Type B pancreatic cell (in vitro differentiated cells): ENCODE measurements around the gene CRMP1. TPM values are rescaled to one million over a fixed set of nuclear protein-coding genes. Genes with fewer than 3 reads are reported as not detected.

ENCODE experiments used
- DNase-seq: peaks from one replicate; pipeline ENCODE4 v3.0.0; 2021; ENCODE audit warnings: mixed read lengths; ENCODE audit not compliant: unreplicated experiment; ENCODE audit errors: extremely low spot score
- H3K27ac Mint-ChIP-seq: 2 replicates; pipeline ENCODE4 v1.8.0; 2021; ENCODE audit warnings: mild to moderate bottlenecking, mixed read lengths
- H3K27me3 Mint-ChIP-seq: 2 replicates; pipeline ENCODE4 v1.8.0; 2021; ENCODE audit warnings: mixed read lengths
- H3K36me3 Mint-ChIP-seq: 2 replicates; pipeline ENCODE4 v1.8.0; 2021; ENCODE audit warnings: mixed read lengths
- H3K4me1 Mint-ChIP-seq: one replicate; pipeline ENCODE4 v1.8.0; 2021; ENCODE audit warnings: mixed read lengths; ENCODE audit not compliant: unreplicated experiment
- H3K4me3 Mint-ChIP-seq: 2 replicates; pipeline ENCODE4 v1.8.0; 2021; ENCODE audit warnings: mild to moderate bottlenecking, mixed read lengths
- H3K9me3 Mint-ChIP-seq: 2 replicates; pipeline ENCODE4 v1.8.0; 2021; ENCODE audit warnings: mixed read lengths
- CTCF ChIP-seq: fragments of 200-600 bp; sonication (generic); conservative IDR thresholded peaks from 2 replicates; pipeline ENCODE4 v1.5.0; 2021; ENCODE audit warnings: antibody characterized with exemption, mild to moderate bottlenecking
- total RNA-seq: library from RNA; stranded (reverse); gene quantifications from 2 replicates; pipeline ENCODE4 v1.2.1, GENCODE V29; 2021; ENCODE audit warnings: low replicate concordance

Gene CRMP1
- total RNA-seq, 1 donor from 2014 or later, result 40.4 TPM

DNA sequence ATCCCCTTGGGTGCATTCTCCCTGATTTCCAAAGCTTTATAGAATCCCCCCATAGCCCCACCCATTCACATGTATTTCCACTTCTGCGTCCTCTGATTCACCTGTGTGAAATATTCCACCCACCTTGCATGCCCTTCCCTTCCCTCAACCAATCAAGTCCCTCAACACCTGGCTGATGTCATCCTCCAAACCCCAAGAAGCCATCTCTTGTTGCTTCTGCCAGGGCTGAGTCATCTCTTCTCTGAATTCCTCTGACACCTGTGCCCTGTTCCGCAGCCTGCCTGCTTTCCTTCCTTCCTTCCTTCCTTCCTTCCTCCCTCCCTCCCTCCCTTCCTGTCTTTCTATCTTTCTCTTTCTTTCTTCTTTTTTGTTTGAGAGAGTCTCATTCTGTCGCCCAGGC lies 9.9 kb downstream of the CRMP1 start:
- DNase-seq, result no peak
- no peak overlapping the region for H3K4me3 Mint-ChIP-seq
- H3K27me3 Mint-ChIP-seq, result peaks cover 70% of the 10 kb centered on the region
- no peaks in the 10 kb centered on the region for H3K9me3 Mint-ChIP-seq
- H3K36me3 Mint-ChIP-seq, result no peaks in the 10 kb centered on the region
- TF ChIP-seq CTCF, result no peak
- H3K27ac Mint-ChIP-seq, result no peak overlapping the region
- no peaks in the 10 kb centered on the region for H3K4me1 Mint-ChIP-seq

GRCh38 chr4:5881340-5881739 lies 11.5 kb downstream of the CRMP1 start:
- TF ChIP-seq CTCF, result no peak
- Mint-ChIP-seq H3K4me3 (no peak overlapping the region), H3K27ac (no peak overlapping the region), H3K9me3 (no peaks in the 10 kb centered on the region), H3K4me1 (no peaks in the 10 kb centered on the region), H3K36me3 (no peaks in the 10 kb centered on the region), H3K27me3 (peaks cover 58% of the 10 kb centered on the region)
- DNase-seq, result no peak

GRCh38 chr4:5878359-5878758 lies 14.5 kb downstream of the CRMP1 start:
- Mint-ChIP-seq H3K36me3 (no peaks in the 10 kb centered on the region), H3K27ac (no peak overlapping the region), H3K4me1 (peaks cover 4% of the 10 kb centered on the region), H3K9me3 (no peaks in the 10 kb centered on the region), H3K27me3 (peaks cover 31% of the 10 kb centered on the region), H3K4me3 (no peak overlapping the region)
- no peak for DNase-seq
- TF ChIP-seq CTCF, result no peak

DNA sequence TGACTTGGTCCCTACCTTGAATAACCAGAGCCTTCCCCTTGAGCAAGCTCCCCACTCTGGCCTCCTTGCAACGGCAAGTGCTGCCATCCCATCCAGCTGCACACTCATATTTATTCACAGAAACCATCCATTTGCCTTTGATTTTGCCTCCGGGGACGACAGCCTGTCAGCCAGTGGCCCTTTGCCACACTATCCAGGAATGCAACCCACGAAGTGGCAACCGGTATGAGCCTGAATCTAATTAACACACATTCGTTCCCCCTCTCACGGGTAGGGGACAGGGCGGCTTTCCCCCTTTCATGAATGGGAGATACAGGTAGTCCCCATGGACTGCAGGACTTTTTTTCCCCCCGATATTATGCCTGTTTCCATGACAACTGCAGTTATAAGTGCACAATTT lies 15.5 kb downstream of the CRMP1 start:
- no peak overlapping the region for H3K4me3 Mint-ChIP-seq
- peaks cover 4% of the 10 kb centered on the region for H3K4me1 Mint-ChIP-seq
- TF ChIP-seq CTCF, result no peak
- H3K27me3 Mint-ChIP-seq, result peaks cover 27% of the 10 kb centered on the region
- H3K9me3 Mint-ChIP-seq, result no peaks in the 10 kb centered on the region
- no peak overlapping the region for H3K27ac Mint-ChIP-seq
- H3K36me3 Mint-ChIP-seq, result no peaks in the 10 kb centered on the region
- DNase-seq, result no peak

- Mint-ChIP-seq H3K4me3 (no peak overlapping the region), H3K27me3 (peaks cover 11% of the 10 kb centered on the region), H3K4me1 (peaks cover 4% of the 10 kb centered on the region), H3K27ac (peak overlapping the region; percentile 16), H3K36me3 (no peaks in the 10 kb centered on the region), H3K9me3 (no peaks in the 10 kb centered on the region)
- DNase-seq, result no peak
- no peak for TF ChIP-seq CTCF
These were observed 18.0 kb downstream of the CRMP1 start for GRCh38 chr4:5874811-5875449.

DNA sequence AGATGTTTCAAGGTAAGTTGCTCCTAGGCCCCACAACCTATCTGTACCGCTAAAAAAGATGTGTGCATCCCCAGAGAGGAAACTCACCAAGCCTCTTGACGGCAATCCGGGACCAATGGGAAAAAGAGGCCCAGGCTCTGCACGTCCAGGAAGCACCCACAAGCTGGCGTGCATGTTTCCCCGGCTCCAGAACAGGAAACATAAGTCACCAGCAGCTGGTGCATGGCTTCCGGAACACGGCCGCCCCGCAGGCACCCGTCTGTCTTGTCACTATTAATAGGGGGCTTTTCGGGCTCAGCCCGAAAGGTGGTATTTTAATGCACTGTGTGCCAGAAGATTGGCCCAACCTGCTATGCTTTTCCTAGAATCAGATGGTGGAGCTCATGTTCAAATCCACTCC lies 22.2 kb downstream of the CRMP1 start:
- no peak for DNase-seq
- H3K27ac Mint-ChIP-seq, result no peak overlapping the region
- peaks cover 11% of the 10 kb centered on the region for H3K27me3 Mint-ChIP-seq
- no peaks in the 10 kb centered on the region for H3K9me3 Mint-ChIP-seq
- no peak overlapping the region for H3K4me3 Mint-ChIP-seq
- TF ChIP-seq CTCF, result no peak
- H3K4me1 Mint-ChIP-seq, result peaks cover 4% of the 10 kb centered on the region
- no peaks in the 10 kb centered on the region for H3K36me3 Mint-ChIP-seq
